ENCODE data around the gene MON2.

- TF ChIP-seq CTCF (IDR thresholded peaks at IDR 0.05) (no peak), SIN3A (IDR thresholded peaks at IDR 0.05; ENCODE audit: borderline replicate concordance, insufficient read depth, low read depth, low read length) (no peak)
Measured at GRCh38 chr12:62468397-62468796, 1.8 kb downstream of the MON2 start.
